ENCODE measurements around the gene LNX2.

Gene LNX2

GRCh38 chr13:27562457-27562856 is 57.9 kb downstream of the LNX2 start:
- DNase-seq (ENCODE audit: low read depth, low spot score): no peak

- DNase-seq (ENCODE audit: low read depth, low spot score): no peak
These were observed 60.6 kb downstream of the LNX2 start for GRCh38 chr13:27559719-27560118.

GRCh38 chr13:27556109-27556508 is 64.2 kb downstream of the LNX2 start:
- DNase-seq (ENCODE audit: low read depth, low spot score): no peak

GRCh38 chr13:27551562-27551961 is 68.8 kb downstream of the LNX2 start:
- no peak for DNase-seq (ENCODE audit: low read depth, low spot score)

- DNase-seq (ENCODE audit: low read depth, low spot score): no peak
These were observed 70.8 kb downstream of the LNX2 start for GRCh38 chr13:27549406-27549981.

- no peak for DNase-seq (ENCODE audit: low read depth, low spot score)
These were observed 78.1 kb downstream of the LNX2 start for GRCh38 chr13:27542220-27542619.

GRCh38 chr13:27541386-27541785 is 78.9 kb downstream of the LNX2 start:
- DNase-seq (ENCODE audit: low read depth, low spot score): no peak

GRCh38 chr13:27536361-27537101 is 83.8 kb downstream of the LNX2 start:
- DNase-seq (ENCODE audit: low read depth, low spot score): no peak

GRCh38 chr13:27535546-27535945 is 84.8 kb downstream of the LNX2 start:
- no peak for DNase-seq (ENCODE audit: low read depth, low spot score)

GRCh38 chr13:27534981-27535380 is 85.3 kb downstream of the LNX2 start:
- DNase-seq (ENCODE audit: low read depth, low spot score): no peak

- DNase-seq (ENCODE audit: low read depth, low spot score): no peak
These were observed 86.0 kb downstream of the LNX2 start for GRCh38 chr13:27534108-27534980.

- peak; percentile 7 for DNase-seq (ENCODE audit: low read depth, low spot score)
These were observed 87.1 kb downstream of the LNX2 start for GRCh38 chr13:27533155-27533643.

- DNase-seq (ENCODE audit: low read depth, low spot score): no peak
These were observed 91.4 kb downstream of the LNX2 start for GRCh38 chr13:27528908-27529307.

- no peak for DNase-seq (ENCODE audit: low read depth, low spot score)
These were observed 93.8 kb downstream of the LNX2 start for GRCh38 chr13:27526516-27526915.

- DNase-seq (ENCODE audit: low read depth, low spot score): no peak
These were observed 95.1 kb downstream of the LNX2 start for GRCh38 chr13:27524981-27525975.

GRCh38 chr13:27523346-27524073 is 96.8 kb downstream of the LNX2 start:
- no peak for DNase-seq (ENCODE audit: low read depth, low spot score)

GRCh38 chr13:27522847-27523246 is 97.5 kb downstream of the LNX2 start:
- DNase-seq (ENCODE audit: low read depth, low spot score): no peak

GRCh38 chr13:27516103-27516502 is 104.2 kb downstream of the LNX2 start:
- DNase-seq (ENCODE audit: low read depth, low spot score): no peak

GRCh38 chr13:27510082-27510481 is 110.2 kb downstream of the LNX2 start:
- DNase-seq (ENCODE audit: low read depth, low spot score): no peak

- no peak for DNase-seq (ENCODE audit: low read depth, low spot score)
These were observed 111.5 kb downstream of the LNX2 start for GRCh38 chr13:27508802-27509201.
